Right lobe of liver (tissue), 6 donors: ENCODE measurements around the gene TMOD4. TPM values are rescaled to one million over a fixed set of nuclear protein-coding genes. Genes with fewer than 3 reads are reported as not detected.
A peak's percentile ranks its signal among the peaks of the same experiment; 100 is the strongest.

Experiments
- ATAC-seq, 4 donors: fragments of 200-7000 bp; cut with Tn5 transposase; one replicate each; pipeline ENCODE4 v1.9.1; 2020; ENCODE audit warnings: mild to moderate bottlenecking in 4 of 4, moderate library complexity in 4 of 4
- DNase-seq, 3 donors: peaks; one replicate each; pipeline ENCODE4 v3.0.0-alpha.2; 2020
- H3K27ac ChIP-seq, 3 donors: fragments of 200-600 bp; one replicate each; pipeline ENCODE4 v1.8.0; 2022
- H3K27me3 ChIP-seq, 2 donors: fragments of 200-600 bp; one replicate each; pipeline ENCODE4 v1.8.0; 2022
- H3K36me3 ChIP-seq, 4 donors: fragments of 200-600 bp; sonication (generic) in 1 of 4; one replicate each; pipeline versions ENCODE4 v1.5.1 to v1.8.0; 2017 to 2022; ENCODE audit warnings: control low read depth in 1 of 4
- H3K4me1 ChIP-seq, 4 donors: fragments of 200-600 bp; sonication (generic) in 1 of 4; one replicate each; pipeline versions ENCODE4 v1.5.1 to v1.8.0; 2017 to 2022; ENCODE audit warnings: control low read depth in 1 of 4
- H3K4me3 ChIP-seq, 3 donors: fragments of 200-600 bp; one replicate each; pipeline ENCODE4 v1.8.0; 2022
- H3K9me3 ChIP-seq, 4 donors: fragments of 200-600 bp; sonication (generic) in 1 of 4; one replicate each; pipeline versions ENCODE4 v1.5.1 to v1.8.0; 2017 to 2022; ENCODE audit warnings: control low read depth in 1 of 4
- POLR2A ChIP-seq: fragments of 450-650 bp; IDR thresholded peaks from one replicate; pipeline ENCODE4 v1.6.1; 2017; ENCODE audit warnings: antibody characterized with exemption, mild to moderate bottlenecking
- WGBS: methylation state at CpG from one replicate; pipeline ENCODE4 v1.1.6; 2018; ENCODE audit warnings: low coverage, low lambda C conversion rate; ENCODE audit not compliant: insufficient coverage; ENCODE audit errors: missing lambda C conversion rate; 5-methylcytosine and 5-hydroxymethylcytosine counted together
- intact Hi-C, 2 donors: fragments of 100-400 bp; cut with DNase I; formaldehyde crosslinking; loops; one replicate each; pipeline versions ENCODE4 v1.11.2 to v1.14.1; 2022
- long read RNA-seq: library from polyadenylated mRNA; unstranded; transcript quantifications from one replicate; pipeline ENCODE4 v2.0.0, GENCODE V29; 2019
- total RNA-seq, 6 experiments: library from RNA; depleted of rRNA in 2 of 6; stranded (reverse); fragments of >200 nt in 2 of 6; fragmentation: NEBNext Ultra II Directional in 3 of 6; extraction: Animal tissue kit (Norgen Biotek cat#: 25700) in 3 of 6; gene quantifications; one replicate each; pipeline versions ENCODE4 v1.1.0 to v1.2.4, GENCODE V29; 2016 to 2023
- TF ChIP-seq, protein P1 (sequence below), 4 donors: fragments of 200-600 bp in 3 of 4; fragments of 450-650 bp in 1 of 4; IDR thresholded peaks; one replicate each; pipeline versions ENCODE4 v1.5.1 to v1.8.0; 2016 to 2022; ENCODE audit warnings: antibody characterized with exemption in 4 of 4, mild to moderate bottlenecking in 2 of 4
- donor health status: DM: no; HTN: yes; CAD: no.
- donor health status: DM: no; HTN: no; CAD: no.
- donor health status: DM: no; HTN: no; CAD: no.
- donor health status: DM: no; HTN: yes; CAD: no.
- donor health status: DM: no; HTN: yes; CAD: no.

TMOD4 gene
- total RNA-seq: not detected
- long read RNA-seq: 0 reads

DNA sequence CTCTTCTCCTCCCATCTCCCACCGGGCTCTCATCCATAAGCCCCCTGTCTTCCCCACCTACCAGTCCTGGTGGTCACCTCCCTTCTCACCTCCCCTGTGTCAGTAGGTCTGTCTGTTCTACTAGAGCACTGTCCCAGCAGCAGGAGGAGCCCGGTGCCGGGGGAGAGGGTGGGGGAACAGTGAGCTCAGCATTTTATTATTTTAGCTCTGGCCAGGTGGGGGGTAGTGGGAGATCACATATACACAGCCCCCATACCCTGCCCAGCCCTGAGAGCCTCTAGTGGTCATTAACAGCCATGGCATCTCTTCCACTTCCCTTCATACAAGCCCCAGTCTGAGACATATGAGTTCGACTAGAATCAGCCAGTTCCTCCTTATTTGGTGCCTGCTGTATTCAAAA lies at the start of gene TMOD4:
Gene TMOD4 (minus strand): TSS at position 119 of the 400 bp plus-strand sequence. CDS start 1,106 bp downstream, outside the sequence.
- no peaks in the 10 kb centered on the region for H3K27me3 ChIP-seq
- H3K4me3 ChIP-seq: no peak within 1 kb of the TSS
- DNase-seq (no peak), ATAC-seq (peak; percentile 64 to 70 (median 66))
- WGBS: 58% methylated on average over 3 of the region's 4 CpGs
- intact Hi-C loops: no loop called here
- H3K27ac ChIP-seq: no peak within 1 kb of the TSS
- no peaks in the 10 kb centered on the region for H3K4me1 ChIP-seq
- H3K9me3 ChIP-seq: no peaks in the 10 kb centered on the region
- no peak for TF ChIP-seq POLR2A
- TF ChIP-seq, protein P1, sequence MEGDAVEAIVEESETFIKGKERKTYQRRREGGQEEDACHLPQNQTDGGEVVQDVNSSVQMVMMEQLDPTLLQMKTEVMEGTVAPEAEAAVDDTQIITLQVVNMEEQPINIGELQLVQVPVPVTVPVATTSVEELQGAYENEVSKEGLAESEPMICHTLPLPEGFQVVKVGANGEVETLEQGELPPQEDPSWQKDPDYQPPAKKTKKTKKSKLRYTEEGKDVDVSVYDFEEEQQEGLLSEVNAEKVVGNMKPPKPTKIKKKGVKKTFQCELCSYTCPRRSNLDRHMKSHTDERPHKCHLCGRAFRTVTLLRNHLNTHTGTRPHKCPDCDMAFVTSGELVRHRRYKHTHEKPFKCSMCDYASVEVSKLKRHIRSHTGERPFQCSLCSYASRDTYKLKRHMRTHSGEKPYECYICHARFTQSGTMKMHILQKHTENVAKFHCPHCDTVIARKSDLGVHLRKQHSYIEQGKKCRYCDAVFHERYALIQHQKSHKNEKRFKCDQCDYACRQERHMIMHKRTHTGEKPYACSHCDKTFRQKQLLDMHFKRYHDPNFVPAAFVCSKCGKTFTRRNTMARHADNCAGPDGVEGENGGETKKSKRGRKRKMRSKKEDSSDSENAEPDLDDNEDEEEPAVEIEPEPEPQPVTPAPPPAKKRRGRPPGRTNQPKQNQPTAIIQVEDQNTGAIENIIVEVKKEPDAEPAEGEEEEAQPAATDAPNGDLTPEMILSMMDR (IDR thresholded peaks at IDR 0.05): peak; percentile 25 to 41 (median 34)
- peaks cover 0 to 56% (median 14%) of the 10 kb centered on the region in 4 donors for H3K36me3 ChIP-seq

DNA sequence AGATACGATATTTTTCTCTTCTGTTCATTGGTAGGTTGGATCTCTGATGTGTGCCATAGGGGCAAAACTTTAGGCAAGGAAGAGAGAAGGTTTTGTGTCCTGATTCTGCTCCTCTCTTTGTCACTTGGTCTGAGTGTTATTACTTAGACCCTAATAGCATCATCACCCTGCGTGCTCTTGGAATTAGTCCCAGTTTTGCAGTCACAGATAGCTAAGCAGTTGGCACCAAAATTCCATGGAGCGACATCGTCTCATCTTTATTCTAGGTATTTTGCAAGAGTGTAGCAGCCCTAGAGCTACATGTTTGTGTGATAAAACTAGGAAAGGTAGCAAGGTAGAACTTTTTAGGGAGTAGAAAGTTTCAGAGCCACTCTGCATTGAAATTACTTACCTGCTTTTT lies 46.3 kb upstream of the TMOD4 start:
- Histone ChIP-seq H3K27me3 (no peaks in the 10 kb centered on the region), H3K4me3 (no peak overlapping the region), H3K4me1 (no peaks in the 10 kb centered on the region), H3K27ac (no peak overlapping the region), H3K36me3 (peaks cover 0 to 10% (median 4%) of the 10 kb centered on the region in 4 donors), H3K9me3 (no peaks in the 10 kb centered on the region)
- peak in 2 of 4 donors; percentile 25 to 62 for ATAC-seq
- intact Hi-C loops: no loop called here
- TF ChIP-seq POLR2A: no peak
- TF ChIP-seq, protein P1 (IDR thresholded peaks at IDR 0.05): no peak
- WGBS: 43% methylated on average over 4 of the region's 4 CpGs
- no peak for DNase-seq

DNA sequence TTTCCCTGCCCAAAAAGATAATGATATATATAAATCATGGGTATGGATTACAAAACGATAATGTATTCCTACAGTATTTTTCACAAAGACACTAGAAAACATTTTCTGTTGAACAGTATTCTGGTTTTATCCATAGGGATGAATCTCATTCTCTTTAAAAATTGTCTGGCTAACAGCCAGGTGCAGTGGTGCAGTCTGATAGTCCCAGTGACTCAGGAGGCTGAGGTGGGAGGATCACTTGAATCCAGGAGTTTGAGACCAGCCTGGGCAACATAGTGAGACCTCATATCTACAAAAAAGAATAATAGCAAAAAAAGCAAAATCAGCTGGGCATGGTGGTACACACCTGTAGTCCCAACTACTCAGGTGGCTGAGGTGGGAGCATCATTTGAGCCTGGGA lies 45.8 kb upstream of the TMOD4 start:
- ATAC-seq (no peak), DNase-seq (no peak)
- no peak for TF ChIP-seq POLR2A
- TF ChIP-seq, protein P1 (IDR thresholded peaks at IDR 0.05): no peak
- peaks cover 0 to 6% (median 2%) of the 10 kb centered on the region in 4 donors for H3K36me3 ChIP-seq
- no peaks in the 10 kb centered on the region for H3K9me3 ChIP-seq
- no peaks in the 10 kb centered on the region for H3K27me3 ChIP-seq
- H3K27ac ChIP-seq: no peak overlapping the region
- 88% methylated on average over 1 of the region's 1 CpG for WGBS
- no peak overlapping the region for H3K4me3 ChIP-seq
- no peaks in the 10 kb centered on the region for H3K4me1 ChIP-seq
- intact Hi-C loops: no loop called here

DNA sequence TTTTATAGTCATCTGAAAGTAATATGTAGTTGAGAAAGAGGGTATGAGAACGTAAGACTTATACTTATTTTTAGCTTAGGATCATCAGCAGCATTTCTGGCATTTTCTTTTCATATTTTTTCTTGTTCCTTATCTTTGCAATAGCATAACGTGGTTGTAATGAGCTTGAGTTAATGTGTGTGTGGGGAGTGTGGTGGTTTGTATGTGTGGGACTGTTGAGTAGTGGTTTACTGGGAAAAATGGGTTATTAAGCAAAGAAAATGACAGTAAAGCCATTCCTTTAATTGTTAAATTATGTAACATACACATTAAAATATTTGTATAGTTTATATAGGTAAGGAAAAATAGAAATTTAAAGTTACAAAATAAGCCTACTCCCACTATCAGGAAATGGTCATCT lies 37.8 kb upstream of the TMOD4 start:
- Histone ChIP-seq H3K4me3 (no peak overlapping the region), H3K9me3 (no peaks in the 10 kb centered on the region), H3K36me3 (peaks cover 0 to 13% (median 0%) of the 10 kb centered on the region in 4 donors), H3K27me3 (no peaks in the 10 kb centered on the region), H3K4me1 (peaks cover 0 to 2% (median 0%) of the 10 kb centered on the region in 4 donors), H3K27ac (no peak overlapping the region)
- 41% methylated on average over 2 of the region's 2 CpGs for WGBS
- intact Hi-C loops: no loop called here
- TF ChIP-seq POLR2A: no peak
- TF ChIP-seq, protein P1 (IDR thresholded peaks at IDR 0.05): no peak
- DNase-seq (no peak), ATAC-seq (no peak)
